Neural cell (in vitro differentiated cells): ENCODE measurements around the gene ARID1B. TPM values are rescaled to one million over a fixed set of nuclear protein-coding genes. Genes with fewer than 3 reads are reported as not detected.

Source experiments
- H2AFZ ChIP-seq: fragments of 200-600, 300-800 bp; sonication (generic), shearing (Covaris generic); 2 replicates; pipeline ENCODE4 v1.6.0; 2014; ENCODE audit warnings: low read depth, mild to moderate bottlenecking, antibody characterized with exemption, low read length, moderate library complexity
- H3F3A ChIP-seq: fragments of 200-600 bp; shearing (Covaris generic); 2 replicates; pipeline ENCODE4 v1.6.1; 2016; ENCODE audit warnings: mild to moderate bottlenecking, moderate library complexity, mixed read lengths, antibody characterized with exemption, low read length; ENCODE audit not compliant: insufficient read depth, poor library complexity, severe bottlenecking
- H3K27ac ChIP-seq: fragments of 200-600, 300-800 bp; sonication (generic), shearing (Covaris generic); 2 replicates; pipeline ENCODE4 v1.5.1; 2014; ENCODE audit warnings: mild to moderate bottlenecking, low read length, moderate library complexity
- H3K27me3 ChIP-seq: fragments of 300-800, 200-600 bp; sonication (generic), shearing (Covaris generic); 2 replicates; pipeline ENCODE4 v1.6.0; 2014; ENCODE audit warnings: mild to moderate bottlenecking, low read depth, low read length, moderate library complexity; ENCODE audit not compliant: insufficient read depth
- H3K36me3 ChIP-seq: fragments of 300-800, 200-600 bp; sonication (generic), shearing (Covaris generic); 2 replicates; pipeline ENCODE4 v1.5.1; 2014; ENCODE audit warnings: mild to moderate bottlenecking, antibody characterized with exemption, low read length, moderate library complexity; ENCODE audit not compliant: insufficient read depth
- H3K4me2 ChIP-seq: fragments of 300-800, 200-600 bp; sonication (generic), shearing (Covaris generic); 2 replicates; pipeline ENCODE4 v1.6.0; 2014; ENCODE audit warnings: mild to moderate bottlenecking, low read length
- H3K4me3 ChIP-seq: fragments of 300-800, 200-600 bp; sonication (generic), shearing (Covaris generic); 2 replicates; pipeline ENCODE4 v1.5.1; 2014; ENCODE audit warnings: mild to moderate bottlenecking, low read length, moderate library complexity
- H3K79me2 ChIP-seq: fragments of 200-600 bp; shearing (Covaris generic); replicated peaks from 2 replicates; pipeline ENCODE4 v1.6.0; 2014; ENCODE audit warnings: mild to moderate bottlenecking, low read length, moderate library complexity; ENCODE audit not compliant: insufficient read depth
- H3K9ac ChIP-seq: fragments of 300-800, 200-600 bp; sonication (generic), shearing (Covaris generic); 2 replicates; pipeline ENCODE4 v1.6.1; 2016; ENCODE audit warnings: mild to moderate bottlenecking, low read length, mixed read lengths
- H3K9me2 ChIP-seq: fragments of 200-600 bp; shearing (Covaris generic); 2 replicates; pipeline ENCODE4 v1.6.1; 2016; ENCODE audit warnings: mild to moderate bottlenecking, low read length, mixed read lengths; ENCODE audit not compliant: insufficient read depth
- H3K9me3 ChIP-seq: fragments of 200-600, 300-800 bp; sonication (generic), shearing (Covaris generic); 2 replicates; pipeline ENCODE4 v1.6.1; 2016; ENCODE audit warnings: mild to moderate bottlenecking, mixed run types, low read length, moderate library complexity, mixed read lengths
- H4K20me1 ChIP-seq: fragments of 200-600 bp; shearing (Covaris generic); 2 replicates; pipeline ENCODE4 v1.6.1; 2016; ENCODE audit warnings: mild to moderate bottlenecking, mixed run types; ENCODE audit not compliant: insufficient read depth
- CTCF ChIP-seq: fragments of 450-650 bp; IDR thresholded peaks from 2 replicates; pipeline ENCODE4 v1.5.1; 2014; ENCODE audit warnings: antibody characterized with exemption, mild to moderate bottlenecking, moderate library complexity; ENCODE audit not compliant: poor library complexity, severe bottlenecking
- EP300 ChIP-seq: fragments of 450-650 bp; conservative IDR thresholded peaks from 2 replicates; pipeline ENCODE4 v1.6.1; 2014; ENCODE audit warnings: antibody characterized with exemption, mild to moderate bottlenecking, moderate library complexity; ENCODE audit not compliant: poor library complexity, severe bottlenecking
- EZH2 ChIP-seq: fragments of 200-600, 300-800 bp; shearing (Covaris generic), sonication (generic); IDR thresholded peaks from 2 replicates; pipeline ENCODE4 v1.6.1; 2014; ENCODE audit warnings: antibody characterized with exemption, low read length, borderline replicate concordance, mild to moderate bottlenecking; ENCODE audit not compliant: insufficient read depth, poor library complexity, severe bottlenecking
- MXI1 ChIP-seq: fragments of 450-650 bp; conservative IDR thresholded peaks from 2 replicates; pipeline ENCODE4 v1.6.1; 2014; ENCODE audit warnings: antibody characterized with exemption, mild to moderate bottlenecking; ENCODE audit not compliant: poor library complexity, severe bottlenecking
- POLR2AphosphoS5 ChIP-seq: IDR thresholded peaks from 2 replicates; pipeline ENCODE4 v1.6.1; 2012
- RAD21 ChIP-seq: fragments of 450-650 bp; conservative IDR thresholded peaks from 2 replicates; pipeline ENCODE4 v1.6.1; 2014; ENCODE audit warnings: antibody characterized with exemption, mild to moderate bottlenecking, moderate library complexity
- REST ChIP-seq: IDR thresholded peaks from 2 replicates; pipeline ENCODE4 v1.6.1; 2012; ENCODE audit warnings: borderline replicate concordance
- SMC3 ChIP-seq: fragments of 450-650 bp; conservative IDR thresholded peaks from 2 replicates; pipeline ENCODE4 v1.6.1; 2014; ENCODE audit warnings: antibody characterized with exemption, mild to moderate bottlenecking, moderate library complexity; ENCODE audit not compliant: poor library complexity
- TAF1 ChIP-seq: IDR thresholded peaks from 2 replicates; pipeline ENCODE4 v1.6.1; 2012; ENCODE audit warnings: low read depth
- polyA plus RNA-seq: library from polyadenylated mRNA; depleted of rRNA; stranded (reverse); fragments of >200 nt; gene quantifications from 2 replicates; pipeline ENCODE4 v1.2.3, GENCODE V29; 2014

The ARID1B gene
- polyA plus RNA-seq, 1 donor from 2014 or later, result 35.0 TPM

- Histone ChIP-seq H3K9me3 (no peaks in the 10 kb centered on the region), H2AFZ (no peak overlapping the region), H3F3A (no peaks in the 10 kb centered on the region), H4K20me1 (no peaks in the 10 kb centered on the region), H3K36me3 (no peaks in the 10 kb centered on the region), H3K27me3 (no peaks in the 10 kb centered on the region), H3K9ac (no peak overlapping the region), H3K4me2 (no peak overlapping the region), H3K9me2 (no peaks in the 10 kb centered on the region), H3K27ac (no peak overlapping the region), H3K79me2 (peaks cover 4% of the 10 kb centered on the region), H3K4me3 (no peak overlapping the region)
- TF ChIP-seq TAF1 (no peak), SMC3 (no peak), RAD21 (no peak), EZH2 (no peak), REST (no peak)
These were observed 315.6 kb downstream of the ARID1B start for GRCh38 chr6:157092736-157093135.

- Histone ChIP-seq H3K9ac (no peak overlapping the region), H3K79me2 (peaks cover 4% of the 10 kb centered on the region), H3K27ac (no peak overlapping the region), H3F3A (no peaks in the 10 kb centered on the region), H3K36me3 (no peaks in the 10 kb centered on the region), H3K27me3 (no peaks in the 10 kb centered on the region), H3K4me2 (no peak overlapping the region), H3K4me3 (no peak overlapping the region), H3K9me2 (no peaks in the 10 kb centered on the region), H3K9me3 (no peaks in the 10 kb centered on the region), H2AFZ (no peak overlapping the region), H4K20me1 (no peaks in the 10 kb centered on the region)
- TF ChIP-seq POLR2AphosphoS5, result no peak
- no peak for TF ChIP-seq EZH2
- TF ChIP-seq CTCF, result no peak
- no peak for TF ChIP-seq REST
- no peak for TF ChIP-seq MXI1
- TF ChIP-seq EP300, result no peak
- no peak for TF ChIP-seq TAF1
- TF ChIP-seq SMC3, result no peak
- TF ChIP-seq RAD21, result no peak
These were observed 316.4 kb downstream of the ARID1B start for GRCh38 chr6:157093536-157093935.
